CD4-positive, alpha-beta T cell (primary cell): ENCODE results near the gene SPATA13. TPM values are rescaled to one million over a fixed set of nuclear protein-coding genes. Genes with fewer than 3 reads are reported as not detected.

Experiments
- ATAC-seq: fragments of 200-7000 bp; cut with Tn5 transposase; one replicate; pipeline ENCODE4 v1.10.0; 2022; ENCODE audit warnings: mild to moderate bottlenecking; ENCODE audit not compliant: poor library complexity
- CTCF ChIA-PET: fragments of 350-600 bp; sonication (Branson Sonifier 250); formaldehyde crosslinking; loops from one replicate; lab custom pipeline; 2021; ENCODE audit warnings: antibody characterized with exemption, inconsistent platforms; lab: Charles Lee
- POLR2A ChIA-PET: fragments of 350-600 bp; sonication (Branson Sonifier 250); formaldehyde crosslinking; loops from one replicate; lab custom pipeline; 2021; ENCODE audit warnings: antibody characterized with exemption, inconsistent platforms; lab: Charles Lee
- DNase-seq, 14 experiments: peaks; one replicate each; pipeline ENCODE4 v3.0.0-alpha.2; 2013 to 2020; ENCODE audit warnings: mixed read lengths in 2 of 14
- H3K27ac ChIP-seq, 2 donors: one replicate each; pipeline versions ENCODE4 v1.5.1 to v1.7.0; 2013; ENCODE audit warnings: low read length in 2 of 2, low read depth in 1 of 2, mild to moderate bottlenecking in 1 of 2
- H3K27me3 ChIP-seq, 2 experiments: 1 replicate in 1 of 2; 2 replicates in 1 of 2; pipeline versions ENCODE4 v1.6.1 to v1.7.0; 2013; ENCODE audit warnings: low read length in 2 of 2, control low read depth in 1 of 2, mild to moderate bottlenecking in 1 of 2, moderate library complexity in 1 of 2; ENCODE audit not compliant: insufficient read depth in 2 of 2, control insufficient read depth in 1 of 2
- H3K36me3 ChIP-seq: one replicate; pipeline ENCODE4 v1.6.1; 2013; ENCODE audit warnings: low read length, control low read depth; ENCODE audit not compliant: insufficient read depth
- H3K4me1 ChIP-seq: one replicate; pipeline ENCODE4 v1.6.1; 2013; ENCODE audit warnings: low read length, control low read depth; ENCODE audit not compliant: insufficient read depth
- H3K4me3 ChIP-seq: one replicate; pipeline ENCODE4 v1.5.1; 2013; ENCODE audit warnings: mild to moderate bottlenecking, low read length, moderate library complexity
- H3K9me3 ChIP-seq, 2 experiments: 1 replicate in 1 of 2; 2 replicates in 1 of 2; pipeline versions ENCODE4 v1.6.1 to v1.7.0; 2013; ENCODE audit warnings: low read length in 2 of 2, mild to moderate bottlenecking in 2 of 2, control low read depth in 1 of 2, moderate library complexity in 1 of 2; ENCODE audit not compliant: control insufficient read depth in 1 of 2, insufficient read depth in 1 of 2
- H3K27ac Mint-ChIP-seq: one replicate; pipeline ENCODE4 v1.8.0; 2020; ENCODE audit warnings: mixed read lengths
- H3K27me3 Mint-ChIP-seq: one replicate; pipeline ENCODE4 v1.8.0; 2021; ENCODE audit warnings: mixed read lengths
- H3K36me3 Mint-ChIP-seq: one replicate; pipeline ENCODE4 v1.8.0; 2021; ENCODE audit warnings: low read depth, mixed read lengths
- H3K4me1 Mint-ChIP-seq: one replicate; pipeline ENCODE4 v1.8.0; 2021; ENCODE audit warnings: low read depth, mixed read lengths
- H3K4me3 Mint-ChIP-seq: one replicate; pipeline ENCODE4 v1.8.0; 2020; ENCODE audit warnings: mild to moderate bottlenecking, mixed read lengths
- H3K9me3 Mint-ChIP-seq: one replicate; pipeline ENCODE4 v1.8.0; 2020; ENCODE audit warnings: mixed read lengths
- CTCF ChIP-seq: fragments of 200-600 bp; IDR thresholded peaks from one replicate; pipeline ENCODE4 v1.8.0; 2022; ENCODE audit warnings: antibody characterized with exemption, mild to moderate bottlenecking
- intact Hi-C, 2 experiments: fragments of 100-400 bp; cut with DNase I in 1 of 2; cut with micrococcal nuclease in 1 of 2; formaldehyde crosslinking; loops; one replicate each; pipeline versions ENCODE4 v1.15.1 to v1.9.0; 2023 to 2025; cut with DNase I, micrococcal nuclease
- total RNA-seq, 174 experiments: library from RNA in 2 of 174; stranded (reverse) in 2 of 174; gene quantifications; one replicate each; pipeline ENCODE4 v1.2.3 and lab custom pipeline; 2021 to 2026

The SPATA13 gene
- total RNA-seq, 2 experiments from 2014 or later, result 87.7 to 94.6 TPM

GRCh38 chr13:24301434-24301833 lies 140.9 kb downstream of the SPATA13 start:
- Mint-ChIP-seq H3K27me3 (no peaks in the 10 kb centered on the region), H3K27ac (no peak overlapping the region), H3K4me1 (no peaks in the 10 kb centered on the region), H3K4me3 (no peak overlapping the region), H3K36me3 (peaks cover 98% of the 10 kb centered on the region), H3K9me3 (no peaks in the 10 kb centered on the region)
- Histone ChIP-seq H3K9me3 (no peaks in the 10 kb centered on the region), H3K4me1 (no peaks in the 10 kb centered on the region), H3K4me3 (no peak overlapping the region), H3K27ac (no peak overlapping the region), H3K27me3 (no peaks in the 10 kb centered on the region), H3K36me3 (peaks cover 96% of the 10 kb centered on the region)
- intact Hi-C loops, result no loop called here
- no peak for ATAC-seq
- TF ChIP-seq CTCF, result no peak
- CTCF ChIA-PET, result no interaction called here
- DNase-seq, result no peak
- POLR2A ChIA-PET, result no interaction called here

GRCh38 chr13:24301911-24302310 lies 141.4 kb downstream of the SPATA13 start:
- Histone ChIP-seq H3K36me3 (peaks cover 94% of the 10 kb centered on the region), H3K9me3 (no peaks in the 10 kb centered on the region), H3K4me1 (no peaks in the 10 kb centered on the region), H3K4me3 (no peak overlapping the region), H3K27ac (no peak overlapping the region), H3K27me3 (no peaks in the 10 kb centered on the region)
- H3K27me3 Mint-ChIP-seq, result no peaks in the 10 kb centered on the region
- DNase-seq, result no peak
- CTCF ChIA-PET, result no interaction called here
- no peaks in the 10 kb centered on the region for H3K4me1 Mint-ChIP-seq
- no peaks in the 10 kb centered on the region for H3K9me3 Mint-ChIP-seq
- H3K4me3 Mint-ChIP-seq, result no peak overlapping the region
- no peak for ATAC-seq
- H3K27ac Mint-ChIP-seq, result no peak overlapping the region
- no peak for TF ChIP-seq CTCF
- H3K36me3 Mint-ChIP-seq, result peaks cover 93% of the 10 kb centered on the region
- intact Hi-C loops, result no loop called here
- POLR2A ChIA-PET, result no interaction called here

- no peak overlapping the region for H3K4me3 Mint-ChIP-seq
These were observed 144.1 kb downstream of the SPATA13 start for GRCh38 chr13:24304620-24305019.

More at GRCh38 chr13:24304620-24305019, 144.1 kb downstream of the SPATA13 start:
- DNase-seq (no peak), ATAC-seq (no peak)
- no peaks in the 10 kb centered on the region for H3K27me3 Mint-ChIP-seq
- intact Hi-C loops, result loop anchor here in 1 of 2 experiments (5.0 kb wide), 1 partner anchor 52 kb away; no protein-coding TSS in a partner anchor
- peaks cover 71% of the 10 kb centered on the region for H3K36me3 Mint-ChIP-seq
- no peaks in the 10 kb centered on the region for H3K4me1 Mint-ChIP-seq
- H3K27me3 ChIP-seq, result no peaks in the 10 kb centered on the region
- no peak overlapping the region for H3K27ac ChIP-seq
- H3K27ac Mint-ChIP-seq, result no peak overlapping the region
- H3K9me3 ChIP-seq, result peaks cover 0 to 5% of the 10 kb centered on the region in 2 experiments
- no peak for TF ChIP-seq CTCF
- no peak overlapping the region for H3K4me3 ChIP-seq
- no peaks in the 10 kb centered on the region for H3K9me3 Mint-ChIP-seq
- H3K36me3 ChIP-seq, result peaks cover 72% of the 10 kb centered on the region
- CTCF ChIA-PET, result no interaction called here
- POLR2A ChIA-PET, result no interaction called here
- H3K4me1 ChIP-seq, result no peaks in the 10 kb centered on the region
